GM23248 (cell line): ENCODE measurements around the gene PTOV1.

Source experiments
- EZH2 ChIP-seq: fragments of 200-600 bp; sonication (generic); IDR thresholded peaks from 2 replicates; pipeline ENCODE4 v1.6.1; 2018; ENCODE audit warnings: antibody characterized with exemption, mild to moderate bottlenecking; ENCODE audit not compliant: insufficient read depth, poor library complexity, severe bottlenecking
- EZH2phosphoT487 ChIP-seq: fragments of 200-600 bp; sonication (generic); IDR thresholded peaks from 2 replicates; pipeline ENCODE4 v1.6.1; 2018; ENCODE audit warnings: antibody characterized with exemption, moderate library complexity, mild to moderate bottlenecking, low read depth; ENCODE audit not compliant: insufficient read depth

DNA sequence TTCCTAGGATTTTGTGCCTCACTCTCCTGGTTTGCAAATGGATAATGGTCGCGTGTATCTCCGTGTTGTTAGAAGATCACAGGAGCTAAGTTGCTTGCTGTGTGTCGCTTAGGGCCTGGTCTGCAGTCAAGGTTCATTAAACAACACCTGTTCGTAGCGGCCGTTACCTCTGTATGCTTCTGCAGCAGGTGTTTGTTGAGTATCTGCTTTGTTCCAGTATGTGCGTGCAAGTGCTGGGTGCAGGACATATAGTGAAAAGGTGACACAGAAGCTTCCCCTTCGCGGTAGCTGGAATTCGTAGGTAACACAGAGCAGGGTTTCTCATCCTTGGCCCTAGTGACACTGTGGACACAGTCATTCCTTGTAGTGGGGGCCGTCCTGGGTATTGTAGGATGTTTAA lies 27.5 kb upstream of the PTOV1 start:
- TF ChIP-seq EZH2 (no peak), EZH2phosphoT487 (no peak)
